ENCODE data around the gene KCNT1. TPM values are rescaled to one million over a fixed set of nuclear protein-coding genes. Genes with fewer than 3 reads are reported as not detected.

KCNT1 gene
- total and polyA plus RNA-seq, 10 of the 15 experiments (the other 5 are each of a cell fraction or from before 2014, with no cell fraction given) = not detected

GRCh38 chr9:135759676-135760300 is 57.8 kb downstream of the KCNT1 start:
- H3K9me3 ChIP-seq (replicated peaks; ENCODE audit: control insufficient read depth, insufficient read depth, low read length) = no peaks in the 10 kb centered on the region
- DNase-seq (ENCODE audit: low read depth, low spot score) = no peak
- ChIA-PET POLR2A (no interaction called here), CTCF (no interaction called here), SMC1A (ENCODE audit: uncharacterized antibody, unreplicated experiment) (no interaction called here), RAD21 (ENCODE audit: unreplicated experiment) (no interaction called here)
- no peak overlapping the region for H3K4me2 ChIP-seq (ENCODE audit: control insufficient read depth, insufficient read depth)
- H2AFZ ChIP-seq (ENCODE audit: control insufficient read depth, low read depth, low read length) = no peak overlapping the region
- no peak overlapping the region for H3K27ac ChIP-seq (ENCODE audit: control insufficient read depth, insufficient read depth)
- ATAC-seq = no peak
- intact Hi-C loops (cut with micrococcal nuclease; ENCODE audit: unreplicated experiment) = no loop called here
- no TSS peak for BruUV-seq (replicated peaks)
- H3K4me3 ChIP-seq = no peak overlapping the region
- TF ChIP-seq BHLHE40 (IDR thresholded peaks at IDR 0.05; ENCODE audit: borderline replicate concordance in 1 of 2, low read depth in 2 of 2, low read length in 1 of 2) = no peak
- no peak for TF ChIP-seq CBX5 (IDR thresholded peaks at IDR 0.05; ENCODE audit: low read depth)
- TF ChIP-seq ATF7 (IDR thresholded peaks at IDR 0.05; ENCODE audit: low read depth) = no peak
- no peak overlapping the region for H3K9ac ChIP-seq (ENCODE audit: control insufficient read depth, insufficient read depth, low read length)
- H3K4me1 ChIP-seq (ENCODE audit: control insufficient read depth, insufficient read depth, low read length) = no peaks in the 10 kb centered on the region
- FAIRE-seq = no peak
- in situ Hi-C loops (cut with MboI) = no loop called here
- 26% methylated on average over 24 of the region's 24 CpGs for WGBS (ENCODE audit: insufficient coverage, insufficient replicate concordance, low lambda C conversion rate, missing lambda C conversion rate)
- H3K36me3 ChIP-seq (ENCODE audit: control insufficient read depth in 2 of 2, insufficient read depth in 2 of 2, low read length in 1 of 2) = no peaks in the 10 kb centered on the region
- no peaks in the 10 kb centered on the region for H3K27me3 ChIP-seq (replicated peaks in 1 of 2; ENCODE audit: control insufficient read depth in 2 of 2, insufficient read depth in 2 of 2, low read length in 1 of 2)
- no peaks in the 10 kb centered on the region for H3K79me2 ChIP-seq (ENCODE audit: control insufficient read depth, insufficient read depth, low read length)
- no peaks in the 10 kb centered on the region for H4K20me1 ChIP-seq (ENCODE audit: control insufficient read depth, insufficient read depth)

DNA sequence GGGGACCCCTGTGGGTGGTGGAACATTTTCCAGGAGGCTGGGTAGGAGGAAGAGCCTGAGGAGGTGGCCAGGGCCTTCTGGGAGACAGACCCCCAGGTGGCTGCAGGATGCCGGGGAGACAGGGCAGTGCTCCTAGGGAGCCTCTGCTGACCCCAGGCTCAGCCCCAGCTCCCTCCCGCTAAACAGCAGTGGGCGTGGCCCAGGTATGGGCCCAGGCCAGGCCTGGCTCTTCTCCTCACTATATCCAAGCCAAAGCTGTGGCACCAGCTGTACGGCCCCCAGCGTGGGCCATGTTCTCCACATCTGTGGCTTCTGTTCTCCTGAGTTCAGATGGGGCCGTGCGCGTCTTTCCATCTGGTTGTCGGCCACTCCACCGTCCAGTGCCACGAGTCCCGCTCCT is 58.5 kb downstream of the KCNT1 start:
- no peak overlapping the region for H2AFZ ChIP-seq (ENCODE audit: control insufficient read depth, low read depth, low read length)
- intact Hi-C loops (cut with micrococcal nuclease; ENCODE audit: unreplicated experiment) (no loop called here), in situ Hi-C loops (cut with MboI) (no loop called here)
- H3K27me3 ChIP-seq (replicated peaks in 1 of 2; ENCODE audit: control insufficient read depth in 2 of 2, insufficient read depth in 2 of 2, low read length in 1 of 2) = no peaks in the 10 kb centered on the region
- ATAC-seq (no peak), FAIRE-seq (no peak), DNase-seq (ENCODE audit: low read depth, low spot score) (no peak)
- SMC1A ChIA-PET (ENCODE audit: uncharacterized antibody, unreplicated experiment) = no interaction called here
- POLR2A ChIA-PET = no interaction called here
- BruUV-seq (replicated peaks) = no TSS peak
- CTCF ChIA-PET = no interaction called here
- no peak overlapping the region for H3K9ac ChIP-seq (ENCODE audit: control insufficient read depth, insufficient read depth, low read length)
- no peaks in the 10 kb centered on the region for H3K4me1 ChIP-seq (ENCODE audit: control insufficient read depth, insufficient read depth, low read length)
- WGBS (ENCODE audit: insufficient coverage, insufficient replicate concordance, low lambda C conversion rate, missing lambda C conversion rate) = 45% methylated on average over 12 of the region's 12 CpGs
- H3K27ac ChIP-seq (ENCODE audit: control insufficient read depth, insufficient read depth) = no peak overlapping the region
- H3K36me3 ChIP-seq (ENCODE audit: control insufficient read depth in 2 of 2, insufficient read depth in 2 of 2, low read length in 1 of 2) = no peaks in the 10 kb centered on the region
- no peaks in the 10 kb centered on the region for H4K20me1 ChIP-seq (ENCODE audit: control insufficient read depth, insufficient read depth)
- H3K4me2 ChIP-seq (ENCODE audit: control insufficient read depth, insufficient read depth) = no peak overlapping the region
- RAD21 ChIA-PET (ENCODE audit: unreplicated experiment) = no interaction called here
- H3K4me3 ChIP-seq = no peak overlapping the region
- H3K79me2 ChIP-seq (ENCODE audit: control insufficient read depth, insufficient read depth, low read length) = no peaks in the 10 kb centered on the region
- H3K9me3 ChIP-seq (replicated peaks; ENCODE audit: control insufficient read depth, insufficient read depth, low read length) = no peaks in the 10 kb centered on the region
- no peak for TF ChIP-seq NR2C2 (IDR thresholded peaks at IDR 0.05; ENCODE audit: borderline replicate concordance, control insufficient read depth, insufficient read length, low read depth)
- TF ChIP-seq MTA2 (IDR thresholded peaks at IDR 0.05; ENCODE audit: low read depth) = no peak
- no peak for TF ChIP-seq GATAD2B (conservative IDR thresholded peaks at IDR 0.05; ENCODE audit: low read depth)
- no peak for TF ChIP-seq TCF12 (IDR thresholded peaks at IDR 0.05; ENCODE audit: low read depth, low read length)
- no peak for TF ChIP-seq SIN3A (IDR thresholded peaks at IDR 0.05; ENCODE audit: low read depth, low read length)
- no peak for TF ChIP-seq REST (IDR thresholded peaks at IDR 0.05; ENCODE audit: low read depth, low read length)
- TF ChIP-seq JUNB (IDR thresholded peaks at IDR 0.05) = no peak
- TF ChIP-seq HSF1 (IDR thresholded peaks at IDR 0.05; ENCODE audit: low read depth, low read length) = no peak
- no peak for TF ChIP-seq PML (IDR thresholded peaks at IDR 0.05; ENCODE audit: low read length)
- no peak for TF ChIP-seq POU2F2 (IDR thresholded peaks at IDR 0.05; ENCODE audit: borderline replicate concordance, low read depth, low read length)

Measured in GM12878 (cell line).